HG03280 (cell line): ENCODE measurements around the gene PRRT1B.
"Not testable (repeated sequence)": the region's sequence is repeated elsewhere in the genome, so short reads cannot be mapped to it uniquely, and the experiment has no call there.

Experiments used
- ATAC-seq: cut with Tn5 transposase; IDR thresholded peaks from one replicate; pipeline ENCODE4 v1.9.1; 2021; ENCODE audit warnings: mild to moderate bottlenecking, moderate library complexity; ENCODE audit not compliant: unreplicated experiment

PRRT1B gene

GRCh38 chr9:131545003-131545785 is at the start of gene PRRT1B:
TSS of gene PRRT1B (plus strand) at chr9:131545523. CDS start at chr9:131545616, 93 bp downstream.
- no peak for ATAC-seq

GRCh38 chr9:131495785-131496184 is 49.5 kb upstream of the PRRT1B start:
- no peak for ATAC-seq

- no peak for ATAC-seq
These were observed 48.4 kb upstream of the PRRT1B start for GRCh38 chr9:131496844-131497405.

- ATAC-seq = no peak
These were observed 46.0 kb upstream of the PRRT1B start for GRCh38 chr9:131499254-131499767.

- no peak for ATAC-seq
These were observed 44.9 kb upstream of the PRRT1B start for GRCh38 chr9:131500377-131500776.

GRCh38 chr9:131500939-131501541 is 44.3 kb upstream of the PRRT1B start:
- ATAC-seq = no peak

- peak; percentile 83 for ATAC-seq
These were observed 42.3 kb upstream of the PRRT1B start, which contains the start of gene POMT1 for GRCh38 chr9:131502781-131503625. TSS of gene POMT1 (plus strand) at chr9:131502918. CDS start at chr9:131504219, 1,301 bp downstream.

- ATAC-seq = no peak
These were observed 41.5 kb upstream of the PRRT1B start for GRCh38 chr9:131503626-131504465.

- no peak for ATAC-seq
These were observed 40.3 kb upstream of the PRRT1B start for GRCh38 chr9:131505012-131505411.

GRCh38 chr9:131511416-131511815 is 33.9 kb upstream of the PRRT1B start:
- no peak for ATAC-seq

- ATAC-seq = no peak
These were observed 33.4 kb upstream of the PRRT1B start for GRCh38 chr9:131511880-131512279.

GRCh38 chr9:131513177-131513576 is 32.1 kb upstream of the PRRT1B start:
- ATAC-seq = no peak

GRCh38 chr9:131515559-131516031 is 29.7 kb upstream of the PRRT1B start:
- ATAC-seq = not testable (repeated sequence)

GRCh38 chr9:131516100-131516499 is 29.2 kb upstream of the PRRT1B start:
- no peak for ATAC-seq

- no peak for ATAC-seq
These were observed 28.4 kb upstream of the PRRT1B start for GRCh38 chr9:131516930-131517329.

- no peak for ATAC-seq
These were observed 27.5 kb upstream of the PRRT1B start for GRCh38 chr9:131517761-131518190.

- no peak for ATAC-seq
These were observed 26.8 kb upstream of the PRRT1B start for GRCh38 chr9:131518553-131518952.

GRCh38 chr9:131520503-131520902 is 24.8 kb upstream of the PRRT1B start:
- no peak for ATAC-seq

GRCh38 chr9:131521203-131521602 is 24.1 kb upstream of the PRRT1B start:
- ATAC-seq = no peak

- ATAC-seq = no peak
These were observed 23.5 kb upstream of the PRRT1B start for GRCh38 chr9:131521822-131522221.
